ENCODE results near the gene MDM1. TPM values are rescaled to one million over a fixed set of nuclear protein-coding genes. Genes with fewer than 3 reads are reported as not detected.

The MDM1 gene
- total and polyA plus RNA-seq, 8 donors, result 3.9 to 41.4 (median 12.0) TPM

GRCh38 chr12:68306564-68306963, 25.6 kb downstream of the MDM1 start:
- intact Hi-C loops (cut with DNase I; ENCODE audit: low total_unique reads), result no loop called here
- DNase-seq, result no peak
- TF ChIP-seq EP300 (IDR thresholded peaks at IDR 0.05), result no peak
- TF ChIP-seq CTCF (IDR thresholded peaks at IDR 0.05), result no peak
- no peak for TF ChIP-seq POLR2A (IDR thresholded peaks at IDR 0.05)
- TF ChIP-seq POLR2AphosphoS5 (IDR thresholded peaks at IDR 0.05), result no peak
- WGBS, 5 donors, result 71 to 91% (median 88%) methylated on average over 1 of the region's 1 CpG
- Histone ChIP-seq H3K27me3 (no peaks in the 10 kb centered on the region), H3K4me1 (no peaks in the 10 kb centered on the region), H3K9me3 (no peaks in the 10 kb centered on the region), H3K27ac (no peak overlapping the region), H3K4me3 (no peak overlapping the region), H3K36me3 (peaks cover 5 to 72% (median 66%) of the 10 kb centered on the region in 4 donors)

GRCh38 chr12:68305278-68305677, 26.9 kb downstream of the MDM1 start:
- H3K4me3 ChIP-seq, result no peak overlapping the region
- DNase-seq, result no peak
- H3K27me3 ChIP-seq, result no peaks in the 10 kb centered on the region
- intact Hi-C loops (cut with DNase I; ENCODE audit: low total_unique reads), result no loop called here
- no peaks in the 10 kb centered on the region for H3K9me3 ChIP-seq
- no peaks in the 10 kb centered on the region for H3K4me1 ChIP-seq
- TF ChIP-seq CTCF (IDR thresholded peaks at IDR 0.05) (no peak), POLR2A (IDR thresholded peaks at IDR 0.05) (no peak), POLR2AphosphoS5 (IDR thresholded peaks at IDR 0.05) (no peak), EP300 (IDR thresholded peaks at IDR 0.05) (no peak)
- 75 to 91% (median 91%) methylated on average over 3 of the region's 3 CpGs for WGBS, 5 donors
- no peak overlapping the region for H3K27ac ChIP-seq
- peaks cover 0 to 72% (median 65%) of the 10 kb centered on the region in 4 donors for H3K36me3 ChIP-seq

GRCh38 chr12:68304626-68305025, 27.5 kb downstream of the MDM1 start:
- no peak for TF ChIP-seq POLR2AphosphoS5 (IDR thresholded peaks at IDR 0.05)
- TF ChIP-seq CTCF (IDR thresholded peaks at IDR 0.05), result no peak
- TF ChIP-seq POLR2A (IDR thresholded peaks at IDR 0.05), result no peak
- no peak for TF ChIP-seq EP300 (IDR thresholded peaks at IDR 0.05)
- H3K4me3 ChIP-seq, result no peak overlapping the region
- no peak for DNase-seq
- intact Hi-C loops (cut with DNase I; ENCODE audit: low total_unique reads), result no loop called here
- peaks cover 0 to 72% (median 63%) of the 10 kb centered on the region in 4 donors for H3K36me3 ChIP-seq
- no peaks in the 10 kb centered on the region for H3K4me1 ChIP-seq
- 91 to 97% (median 95%) methylated on average over 3 of the region's 3 CpGs for WGBS, 5 donors
- H3K9me3 ChIP-seq, result no peaks in the 10 kb centered on the region
- H3K27ac ChIP-seq, result no peak overlapping the region
- no peaks in the 10 kb centered on the region for H3K27me3 ChIP-seq

GRCh38 chr12:68303850-68304249, 28.3 kb downstream of the MDM1 start:
- Histone ChIP-seq H3K4me1 (no peaks in the 10 kb centered on the region), H3K27me3 (no peaks in the 10 kb centered on the region), H3K4me3 (no peak overlapping the region), H3K9me3 (no peaks in the 10 kb centered on the region), H3K36me3 (peaks cover 0 to 67% (median 58%) of the 10 kb centered on the region in 4 donors), H3K27ac (no peak overlapping the region)
- no peak for TF ChIP-seq EP300 (IDR thresholded peaks at IDR 0.05)
- no peak for TF ChIP-seq POLR2AphosphoS5 (IDR thresholded peaks at IDR 0.05)
- TF ChIP-seq POLR2A (IDR thresholded peaks at IDR 0.05), result no peak
- TF ChIP-seq CTCF (IDR thresholded peaks at IDR 0.05), result no peak
- DNase-seq, result no peak
- intact Hi-C loops (cut with DNase I; ENCODE audit: low total_unique reads), result no loop called here
- 71 to 92% (median 81%) methylated on average over 6 of the region's 6 CpGs for WGBS, 5 donors

Data from stomach (tissue), 9 donors.